Peyer's patch (tissue), 4 donors: ENCODE data around the gene EIF2AK2.

Experiments used
- POLR2A ChIP-seq, 2 donors: fragments of 450-650 bp; IDR thresholded peaks; one replicate each; pipeline ENCODE4 v1.5.1; 2017; ENCODE audit warnings: antibody characterized with exemption in 2 of 2, mild to moderate bottlenecking in 2 of 2, moderate library complexity in 2 of 2
- TF ChIP-seq, protein P1 (sequence below), 6 experiments: fragments of 450-650 bp in 4 of 6; fragments of 200-600 bp in 2 of 6; sonication (generic) in 1 of 6; IDR thresholded peaks; one replicate each; pipeline ENCODE4 v1.5.1; 2017 to 2019; ENCODE audit warnings: antibody characterized with exemption in 6 of 6, mild to moderate bottlenecking in 3 of 6, moderate library complexity in 1 of 6

DNA sequence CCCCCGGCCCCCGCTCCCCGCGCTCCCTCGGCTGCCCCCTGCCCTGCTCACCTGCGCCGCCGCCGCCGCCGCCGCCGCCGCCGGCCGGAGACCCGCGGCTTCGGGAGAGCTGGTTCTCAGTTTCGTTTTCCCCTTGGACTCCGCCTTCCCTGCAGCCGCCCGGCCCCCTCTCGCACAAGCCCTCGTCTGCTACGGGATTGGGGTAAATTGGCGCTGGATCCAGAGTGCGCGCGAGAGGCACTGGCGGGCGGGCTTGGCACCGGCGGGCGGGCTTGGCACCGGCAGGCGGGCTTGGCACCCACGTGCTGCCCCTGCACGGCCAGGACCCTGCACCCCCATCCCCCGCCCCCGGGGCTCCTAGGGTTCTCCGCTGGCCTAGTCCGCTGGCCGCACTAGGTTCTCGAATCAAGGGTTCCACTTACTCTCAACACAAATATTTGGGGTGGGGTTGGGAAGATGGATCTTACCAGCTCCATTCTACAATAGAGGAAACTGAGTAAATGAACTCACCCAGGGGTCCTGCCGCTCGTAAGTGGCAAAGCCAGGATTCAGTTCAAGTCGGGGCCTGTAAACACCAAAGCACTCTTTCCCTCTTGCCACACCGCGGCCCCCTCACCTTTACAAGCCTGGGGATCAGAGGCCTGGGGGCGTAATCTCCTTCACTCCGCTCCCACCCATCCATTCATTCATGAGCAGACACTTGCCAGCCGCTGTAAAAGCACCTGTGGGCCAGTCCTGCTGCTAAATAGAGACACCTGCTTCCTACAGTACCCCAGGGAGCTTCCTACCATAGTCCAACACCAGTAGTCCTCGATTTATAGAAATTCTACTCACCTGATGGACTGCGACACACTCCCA lies at the start of gene EIF2AK2:
- TF ChIP-seq, protein P1, sequence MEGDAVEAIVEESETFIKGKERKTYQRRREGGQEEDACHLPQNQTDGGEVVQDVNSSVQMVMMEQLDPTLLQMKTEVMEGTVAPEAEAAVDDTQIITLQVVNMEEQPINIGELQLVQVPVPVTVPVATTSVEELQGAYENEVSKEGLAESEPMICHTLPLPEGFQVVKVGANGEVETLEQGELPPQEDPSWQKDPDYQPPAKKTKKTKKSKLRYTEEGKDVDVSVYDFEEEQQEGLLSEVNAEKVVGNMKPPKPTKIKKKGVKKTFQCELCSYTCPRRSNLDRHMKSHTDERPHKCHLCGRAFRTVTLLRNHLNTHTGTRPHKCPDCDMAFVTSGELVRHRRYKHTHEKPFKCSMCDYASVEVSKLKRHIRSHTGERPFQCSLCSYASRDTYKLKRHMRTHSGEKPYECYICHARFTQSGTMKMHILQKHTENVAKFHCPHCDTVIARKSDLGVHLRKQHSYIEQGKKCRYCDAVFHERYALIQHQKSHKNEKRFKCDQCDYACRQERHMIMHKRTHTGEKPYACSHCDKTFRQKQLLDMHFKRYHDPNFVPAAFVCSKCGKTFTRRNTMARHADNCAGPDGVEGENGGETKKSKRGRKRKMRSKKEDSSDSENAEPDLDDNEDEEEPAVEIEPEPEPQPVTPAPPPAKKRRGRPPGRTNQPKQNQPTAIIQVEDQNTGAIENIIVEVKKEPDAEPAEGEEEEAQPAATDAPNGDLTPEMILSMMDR (IDR thresholded peaks at IDR 0.05): no peak
- peak; percentile 6 to 38 for TF ChIP-seq POLR2A (IDR thresholded peaks at IDR 0.05)
